Neural progenitor cell (in vitro differentiated cells): ENCODE data around the gene PDGFD.
"Not testable (repeated sequence)": the region's sequence is repeated elsewhere in the genome, so short reads cannot be mapped to it uniquely, and the experiment has no call there.

Experiments
- EZH2 ChIP-seq: fragments of 200-600 bp; sonication (generic); IDR thresholded peaks from 2 replicates; pipeline ENCODE4 v1.6.1; 2017; ENCODE audit warnings: antibody characterized with exemption, mild to moderate bottlenecking, moderate library complexity
- TF ChIP-seq, protein P1 (sequence below): fragments of 200-600 bp; sonication (generic); IDR thresholded peaks from 2 replicates; pipeline ENCODE4 v1.5.1; 2017; ENCODE audit warnings: antibody characterized with exemption, mild to moderate bottlenecking

DNA sequence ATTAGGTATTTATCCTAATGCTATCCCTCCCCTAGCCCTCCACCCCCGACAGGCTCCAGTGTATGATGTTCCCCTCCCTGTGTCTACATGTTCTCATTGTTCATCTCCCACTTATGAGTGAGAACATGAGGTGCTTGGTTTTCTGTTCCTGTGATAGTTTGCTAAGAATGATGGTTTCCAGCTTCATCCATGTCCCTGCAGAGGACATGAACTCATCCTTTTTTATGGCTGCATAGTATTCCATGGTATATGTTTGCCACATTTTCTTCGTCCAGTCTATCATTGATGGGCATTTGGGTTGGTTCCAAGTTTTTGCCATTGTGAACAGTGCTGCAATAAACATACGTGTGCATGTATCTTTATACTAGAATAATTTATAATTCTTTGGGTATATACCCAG is 117.1 kb downstream of the PDGFD start:
- TF ChIP-seq EZH2 = not testable (repeated sequence)
- TF ChIP-seq, protein P1, sequence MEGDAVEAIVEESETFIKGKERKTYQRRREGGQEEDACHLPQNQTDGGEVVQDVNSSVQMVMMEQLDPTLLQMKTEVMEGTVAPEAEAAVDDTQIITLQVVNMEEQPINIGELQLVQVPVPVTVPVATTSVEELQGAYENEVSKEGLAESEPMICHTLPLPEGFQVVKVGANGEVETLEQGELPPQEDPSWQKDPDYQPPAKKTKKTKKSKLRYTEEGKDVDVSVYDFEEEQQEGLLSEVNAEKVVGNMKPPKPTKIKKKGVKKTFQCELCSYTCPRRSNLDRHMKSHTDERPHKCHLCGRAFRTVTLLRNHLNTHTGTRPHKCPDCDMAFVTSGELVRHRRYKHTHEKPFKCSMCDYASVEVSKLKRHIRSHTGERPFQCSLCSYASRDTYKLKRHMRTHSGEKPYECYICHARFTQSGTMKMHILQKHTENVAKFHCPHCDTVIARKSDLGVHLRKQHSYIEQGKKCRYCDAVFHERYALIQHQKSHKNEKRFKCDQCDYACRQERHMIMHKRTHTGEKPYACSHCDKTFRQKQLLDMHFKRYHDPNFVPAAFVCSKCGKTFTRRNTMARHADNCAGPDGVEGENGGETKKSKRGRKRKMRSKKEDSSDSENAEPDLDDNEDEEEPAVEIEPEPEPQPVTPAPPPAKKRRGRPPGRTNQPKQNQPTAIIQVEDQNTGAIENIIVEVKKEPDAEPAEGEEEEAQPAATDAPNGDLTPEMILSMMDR = not testable (repeated sequence)
